Measurements from ENCODE around the gene MICALL2.
A peak's percentile ranks its signal among the peaks of the same experiment; 100 is the strongest.

The MICALL2 gene

DNA sequence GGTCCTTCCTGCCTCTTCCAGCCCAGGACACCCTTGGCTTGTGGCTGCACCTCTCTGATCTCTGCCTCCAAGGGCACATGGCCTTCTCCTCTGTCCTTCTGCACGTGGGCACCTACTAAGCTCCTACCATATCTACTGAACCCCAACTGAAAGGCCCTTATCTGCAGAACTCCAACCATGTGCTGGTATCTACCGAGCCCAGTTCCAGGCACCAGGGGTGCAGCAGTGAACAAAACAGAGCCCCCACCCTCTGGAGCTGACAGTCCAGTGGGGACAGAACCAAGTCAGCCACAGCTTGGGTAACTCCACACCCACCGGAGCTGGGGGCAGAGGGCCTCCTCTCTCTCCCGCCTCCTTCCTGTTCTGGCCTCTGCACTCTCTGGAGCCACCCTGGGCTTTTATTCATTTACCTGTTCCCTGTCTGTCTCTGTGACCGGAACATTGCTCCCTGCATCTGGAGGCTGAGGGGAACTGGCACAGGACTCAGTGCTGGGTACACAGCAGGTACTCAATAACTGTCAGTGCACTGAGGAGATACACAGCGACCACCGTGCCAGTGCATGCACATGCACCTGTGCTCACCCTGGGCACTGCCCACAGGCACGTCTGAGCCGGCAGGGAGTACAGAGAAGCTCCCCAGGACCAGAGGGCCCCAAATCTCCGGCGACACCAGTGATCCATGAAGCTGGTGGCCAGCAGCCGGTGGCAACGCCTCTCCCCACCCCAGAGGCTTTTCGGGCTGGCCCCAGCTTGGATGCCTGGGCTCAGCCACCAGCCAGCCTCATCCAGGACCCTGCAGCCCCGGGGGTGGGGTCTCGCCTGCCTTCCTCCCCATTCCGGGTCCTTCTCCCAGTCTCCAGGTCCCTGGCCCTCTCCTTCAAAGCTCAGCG, 2.0 kb downstream of the MICALL2 start:
- TF ChIP-seq, protein P1, sequence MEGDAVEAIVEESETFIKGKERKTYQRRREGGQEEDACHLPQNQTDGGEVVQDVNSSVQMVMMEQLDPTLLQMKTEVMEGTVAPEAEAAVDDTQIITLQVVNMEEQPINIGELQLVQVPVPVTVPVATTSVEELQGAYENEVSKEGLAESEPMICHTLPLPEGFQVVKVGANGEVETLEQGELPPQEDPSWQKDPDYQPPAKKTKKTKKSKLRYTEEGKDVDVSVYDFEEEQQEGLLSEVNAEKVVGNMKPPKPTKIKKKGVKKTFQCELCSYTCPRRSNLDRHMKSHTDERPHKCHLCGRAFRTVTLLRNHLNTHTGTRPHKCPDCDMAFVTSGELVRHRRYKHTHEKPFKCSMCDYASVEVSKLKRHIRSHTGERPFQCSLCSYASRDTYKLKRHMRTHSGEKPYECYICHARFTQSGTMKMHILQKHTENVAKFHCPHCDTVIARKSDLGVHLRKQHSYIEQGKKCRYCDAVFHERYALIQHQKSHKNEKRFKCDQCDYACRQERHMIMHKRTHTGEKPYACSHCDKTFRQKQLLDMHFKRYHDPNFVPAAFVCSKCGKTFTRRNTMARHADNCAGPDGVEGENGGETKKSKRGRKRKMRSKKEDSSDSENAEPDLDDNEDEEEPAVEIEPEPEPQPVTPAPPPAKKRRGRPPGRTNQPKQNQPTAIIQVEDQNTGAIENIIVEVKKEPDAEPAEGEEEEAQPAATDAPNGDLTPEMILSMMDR (IDR thresholded peaks at IDR 0.05; ENCODE audit: low read length, missing control alignments): no peak
- peak overlapping the region; percentile 80 for H3K4me3 ChIP-seq (replicated peaks; ENCODE audit: low read depth, low read length)
- no peak for DNase-seq (ENCODE audit: low read depth)

DNA sequence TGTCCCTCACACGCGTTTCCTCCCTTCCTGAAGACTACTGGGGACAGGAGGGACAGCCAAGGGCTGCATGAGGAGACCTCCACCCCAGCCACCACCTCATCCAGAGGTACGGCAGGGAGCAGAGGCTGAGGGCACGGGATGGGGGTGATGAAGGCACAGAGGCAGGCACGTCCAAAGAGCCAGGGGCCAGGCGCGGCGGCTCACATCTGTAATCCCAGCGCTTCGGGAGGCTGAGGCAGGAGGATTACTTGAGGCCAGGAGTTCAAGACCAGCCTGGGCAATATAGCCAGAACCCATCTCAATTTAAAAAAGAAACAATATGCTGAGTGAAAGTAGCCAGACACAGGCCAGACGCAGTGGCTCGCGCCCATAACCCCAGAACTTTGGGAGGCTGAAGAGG, 3.3 kb downstream of the MICALL2 start:
- TF ChIP-seq, protein P1 (IDR thresholded peaks at IDR 0.05; ENCODE audit: low read length, missing control alignments): no peak
- DNase-seq (ENCODE audit: low read depth): no peak
- H3K4me3 ChIP-seq (replicated peaks; ENCODE audit: low read depth, low read length): no peak overlapping the region

DNA sequence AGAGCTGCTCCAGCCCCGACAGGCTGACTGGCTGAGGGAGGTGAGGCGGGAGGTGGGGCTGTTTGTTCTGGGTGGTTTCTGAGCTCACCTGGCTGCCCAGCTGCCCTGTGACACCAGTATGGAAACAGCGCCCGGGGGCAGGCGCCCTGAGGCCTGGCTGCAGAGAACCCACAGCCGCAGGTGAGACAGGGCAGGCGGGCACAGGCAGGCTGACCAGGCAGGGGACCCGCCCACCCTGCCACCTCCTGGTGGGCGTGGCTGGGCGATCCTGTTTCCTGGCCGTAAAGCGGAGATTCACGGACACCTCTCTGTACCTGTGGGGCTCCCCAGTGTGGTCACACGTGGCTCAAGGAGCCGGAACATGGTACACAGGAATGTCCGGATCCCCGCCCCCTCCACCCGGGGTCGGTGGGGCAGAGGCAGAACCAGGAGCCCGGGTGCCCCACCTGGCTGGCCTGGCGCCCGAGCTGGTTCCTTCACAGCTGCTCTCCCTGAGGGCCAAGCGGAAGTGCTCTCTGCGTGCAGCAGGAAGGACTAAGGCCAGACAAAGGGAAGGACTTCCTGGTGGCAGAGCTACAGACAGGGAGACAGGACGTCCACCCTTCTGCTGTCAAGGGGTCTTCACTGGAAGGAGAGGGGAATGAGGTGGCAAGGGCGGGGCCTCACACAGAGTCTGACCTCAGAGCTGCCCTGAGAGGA, 3.9 kb downstream of the MICALL2 start:
- H3K4me3 ChIP-seq (replicated peaks; ENCODE audit: low read depth, low read length): no peak overlapping the region
- TF ChIP-seq, protein P1 (IDR thresholded peaks at IDR 0.05; ENCODE audit: low read length, missing control alignments): no peak
- no peak for DNase-seq (ENCODE audit: low read depth)

DNA sequence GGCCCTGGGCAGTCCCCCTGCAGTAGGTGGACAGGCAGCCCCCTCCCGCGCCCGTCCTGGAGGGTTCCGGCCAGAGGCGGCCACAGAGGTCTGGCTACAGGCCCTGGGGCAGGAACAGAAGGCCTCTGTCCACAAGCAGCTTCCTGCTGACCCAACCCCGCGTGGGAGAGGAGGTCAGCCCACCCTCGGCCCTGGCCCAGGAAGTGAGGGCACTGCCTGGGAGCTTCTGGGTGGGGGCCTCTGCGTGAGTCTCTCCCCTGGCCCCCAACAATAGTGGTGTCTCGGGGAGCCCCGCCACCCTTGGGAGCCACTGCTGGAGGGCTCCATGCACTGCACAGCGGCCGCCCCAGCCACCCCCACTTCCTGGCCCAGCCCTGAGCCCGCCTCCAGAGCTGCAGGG, 4.7 kb downstream of the MICALL2 start:
- TF ChIP-seq, protein P1 (IDR thresholded peaks at IDR 0.05; ENCODE audit: low read length, missing control alignments): no peak
- DNase-seq (ENCODE audit: low read depth): peak; percentile 22
- no peak overlapping the region for H3K4me3 ChIP-seq (replicated peaks; ENCODE audit: low read depth, low read length)

DNA sequence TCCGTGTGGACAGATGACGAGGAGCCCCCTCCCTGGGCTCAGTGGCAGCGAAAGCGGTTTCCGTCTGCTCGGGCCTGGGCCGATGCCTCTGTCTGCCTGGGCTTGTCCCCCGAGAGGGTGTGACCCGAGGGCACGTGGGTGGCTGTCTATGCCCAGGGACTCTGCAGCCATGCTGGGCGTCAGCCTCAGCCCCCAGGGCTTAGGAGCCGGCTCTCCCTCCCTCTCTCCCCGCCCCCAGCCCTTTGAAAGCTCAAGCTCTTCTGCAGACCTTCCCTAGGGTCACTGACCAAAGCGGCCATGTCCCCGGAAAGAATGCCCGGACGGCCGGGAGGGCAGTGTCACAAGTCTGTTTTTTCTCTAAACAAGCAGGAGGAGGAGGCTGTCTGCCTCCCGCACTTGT, 7.1 kb downstream of the MICALL2 start:
- no peak for DNase-seq (ENCODE audit: low read depth)
- TF ChIP-seq, protein P1 (IDR thresholded peaks at IDR 0.05; ENCODE audit: low read length, missing control alignments): no peak
- H3K4me3 ChIP-seq (replicated peaks; ENCODE audit: low read depth, low read length): no peak overlapping the region

DNA sequence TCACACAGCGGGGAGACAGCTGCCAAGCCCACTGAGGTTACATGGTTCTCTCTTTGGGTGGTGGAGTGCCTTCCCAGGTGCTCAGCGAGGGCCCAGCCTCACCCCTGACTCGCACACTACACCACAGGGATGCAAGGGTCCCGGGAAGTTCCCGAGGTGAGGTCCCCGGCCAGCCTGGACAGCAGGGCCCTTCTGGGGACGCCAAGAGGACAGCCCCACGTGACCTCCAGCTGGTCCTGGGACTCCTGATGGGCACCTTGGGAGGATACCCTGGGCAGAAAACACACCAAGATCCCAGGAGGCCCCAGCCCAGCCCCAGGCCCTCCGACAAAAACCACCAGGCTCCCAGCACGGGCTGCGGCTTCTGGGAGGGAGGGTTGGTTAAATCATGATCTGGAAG, 8.3 kb downstream of the MICALL2 start:
- H3K4me3 ChIP-seq (replicated peaks; ENCODE audit: low read depth, low read length): no peak overlapping the region
- DNase-seq (ENCODE audit: low read depth): no peak
- TF ChIP-seq, protein P1 (IDR thresholded peaks at IDR 0.05; ENCODE audit: low read length, missing control alignments): no peak
